K562 (cell line): ENCODE data around the gene AQP1. TPM values are rescaled to one million over a fixed set of nuclear protein-coding genes. Genes with fewer than 3 reads are reported as not detected.

Experiments used
- ATAC-seq: fragments of 200-7000 bp; cut with Tn5 transposase; 3 replicates; pipeline ENCODE4 v1.9.1; 2020; ENCODE audit warnings: moderate library complexity
- BruUV-seq: library from RNA; stranded (reverse); fragments of 400-500 nt; replicated peaks from 2 replicates; lab custom pipeline; 2021; lab: Mats Ljungman, UMichigan
- CTCF ChIA-PET: fragments of 300-600 bp; formaldehyde crosslinking; extraction: SDS; loops from one replicate; lab custom pipeline; 2021; ENCODE audit warnings: low intra/inter-chr PET ratio; lab: Yijun Ruan, JAX
- POLR2A ChIA-PET: fragments of 300-600, 350-650 bp; sonication (Branson Sonifier 250); formaldehyde crosslinking; extraction: SDS; loops from one replicate; lab custom pipeline; 2021; ENCODE audit warnings: antibody characterized with exemption, inconsistent platforms; lab: Yijun Ruan, JAX
- DNase-seq, 4 experiments: peaks; one replicate each; pipeline versions ENCODE4 v3.0.0 to v3.0.0-alpha.2; 2011 to 2018; ENCODE audit warnings: low spot score in 3 of 4, mixed read lengths in 3 of 4; ENCODE audit errors: extremely low read depth in 1 of 4
- FAIRE-seq: peaks from 2 replicates; lab custom pipeline; 2011; peaks lifted over from hg19 to GRCh38; lab: Jason Lieb, UNC
- H2AFZ ChIP-seq: 2 replicates; pipeline ENCODE4 v1.6.0; 2011; ENCODE audit warnings: low read depth, low read length, control low read depth, inconsistent platforms
- H3K27ac ChIP-seq: fragments of 200-600 bp; 3 replicates; pipeline ENCODE4 v1.8.0; 2011; ENCODE audit warnings: low read depth, mild to moderate bottlenecking, control low read depth, inconsistent platforms, low read length, moderate library complexity, mixed read lengths; ENCODE audit errors: extremely low read depth
- H3K27me3 ChIP-seq, 2 experiments: fragments of 300-600 bp in 1 of 2; 2 replicates in 1 of 2; 3 replicates in 1 of 2; pipeline versions ENCODE4 v1.6.0 to v1.8.0; 2011; ENCODE audit warnings: inconsistent platforms in 2 of 2, low read length in 2 of 2, mild to moderate bottlenecking in 1 of 2, mixed read lengths in 1 of 2, moderate library complexity in 1 of 2; ENCODE audit not compliant: control insufficient read depth in 2 of 2, insufficient read depth in 2 of 2
- H3K36me3 ChIP-seq: fragments of 300-600 bp; 3 replicates; pipeline ENCODE4 v1.8.0; 2011; ENCODE audit warnings: mild to moderate bottlenecking, low read length, inconsistent platforms; ENCODE audit not compliant: control insufficient read depth, insufficient read depth
- H3K4me1 ChIP-seq, 2 experiments: fragments of 200-600 bp in 1 of 2; replicated peaks in 1 of 2; 2 replicates in 1 of 2; 3 replicates in 1 of 2; pipeline versions ENCODE4 v1.5.1 to v1.8.0; 2011; ENCODE audit warnings: inconsistent platforms in 2 of 2, low read length in 2 of 2, mild to moderate bottlenecking in 1 of 2, mixed read lengths in 1 of 2, moderate library complexity in 1 of 2; ENCODE audit not compliant: control insufficient read depth in 2 of 2, insufficient read depth in 2 of 2
- H3K4me2 ChIP-seq: 2 replicates; pipeline ENCODE4 v1.6.1; 2011; ENCODE audit warnings: low read length, control low read depth, inconsistent platforms, mixed read lengths; ENCODE audit not compliant: insufficient read depth
- H3K4me3 ChIP-seq: fragments of 200-600 bp; sonication (generic), shearing (Covaris generic); 2 replicates; pipeline ENCODE4 v1.5.1; 2016; ENCODE audit warnings: control low read depth, inconsistent platforms
- H3K79me2 ChIP-seq: fragments of 200-600 bp; 3 replicates; pipeline ENCODE4 v1.8.0; 2011; ENCODE audit warnings: low read length, inconsistent platforms; ENCODE audit not compliant: control insufficient read depth, insufficient read depth
- H3K9ac ChIP-seq, 2 experiments: 2 replicates each; pipeline versions ENCODE4 v1.6.0 to v1.6.1; 2011; ENCODE audit warnings: low read depth in 2 of 2, low read length in 2 of 2, control low read depth in 1 of 2, inconsistent platforms in 1 of 2, mild to moderate bottlenecking in 1 of 2, mixed read lengths in 1 of 2; ENCODE audit not compliant: insufficient read depth in 1 of 2
- H3K9me1 ChIP-seq: one replicate; pipeline ENCODE4 v1.6.0; 2011; ENCODE audit warnings: inconsistent platforms, mild to moderate bottlenecking, low read length, moderate library complexity; ENCODE audit not compliant: control insufficient read depth, insufficient read depth
- H3K9me3 ChIP-seq: replicated peaks from 2 replicates; pipeline ENCODE4 v1.5.1; 2011; ENCODE audit warnings: low read depth, low read length, inconsistent platforms; ENCODE audit not compliant: control insufficient read depth, insufficient read depth
- H4K20me1 ChIP-seq: replicated peaks from 2 replicates; pipeline ENCODE4 v1.6.1; 2011; ENCODE audit warnings: low read length, inconsistent platforms, mixed read lengths; ENCODE audit not compliant: control insufficient read depth, insufficient read depth
- BRF1 ChIP-seq: IDR thresholded peaks from 3 replicates; pipeline ENCODE4 v1.6.1; 2011; ENCODE audit warnings: borderline replicate concordance, mild to moderate bottlenecking; ENCODE audit not compliant: insufficient read length; ENCODE audit errors: extremely low read depth
- FOS ChIP-seq: IDR thresholded peaks from 3 replicates; pipeline ENCODE4 v1.6.1; 2011; ENCODE audit not compliant: insufficient read length; ENCODE audit errors: extremely low read depth
- FOSL1 ChIP-seq: fragments of 200-800 bp; sonication (Bioruptor generic); conservative IDR thresholded peaks from 2 replicates; pipeline ENCODE4 v1.6.1; 2016; ENCODE audit warnings: missing genetic modification characterization, missing compliant biosample characterization
- GTF3C2 ChIP-seq: IDR thresholded peaks from 3 replicates; pipeline ENCODE4 v1.6.1; 2011; ENCODE audit warnings: borderline replicate concordance, mild to moderate bottlenecking, moderate library complexity; ENCODE audit not compliant: insufficient read length; ENCODE audit errors: extremely low read depth
- HMG20A ChIP-seq: fragments of 450-650 bp; formaldehyde crosslinking; conservative IDR thresholded peaks from 2 replicates; pipeline ENCODE4 v1.4.0; 2020; ENCODE audit warnings: mild to moderate bottlenecking, mixed read lengths
- MEIS2 ChIP-seq: fragments of 450-650 bp; IDR thresholded peaks from 2 replicates; pipeline ENCODE4 v1.6.1; 2014; ENCODE audit warnings: mild to moderate bottlenecking; ENCODE audit not compliant: partially characterized antibody
- NCOA4 ChIP-seq: fragments of 450-650 bp; IDR thresholded peaks from 2 replicates; pipeline ENCODE4 v1.6.1; 2018; ENCODE audit warnings: mild to moderate bottlenecking; ENCODE audit not compliant: partially characterized antibody
- NR2F6 ChIP-seq: fragments of 450-650 bp; formaldehyde crosslinking; IDR thresholded peaks from 2 replicates; pipeline ENCODE4 v1.4.0; 2020; ENCODE audit warnings: mild to moderate bottlenecking
- NRF1 ChIP-seq, 2 experiments: fragments of 450-650 bp; IDR thresholded peaks in 1 of 2; conservative IDR thresholded peaks in 1 of 2; 2 replicates each; pipeline ENCODE4 v1.6.1; 2014; ENCODE audit warnings: mild to moderate bottlenecking in 2 of 2
- PPARD ChIP-seq: fragments of 250-450 bp; sonication (Bioruptor Pico); IDR thresholded peaks from 2 replicates; pipeline ENCODE4 v1.8.0; 2022; ENCODE audit warnings: inconsistent platforms, mild to moderate bottlenecking, moderate library complexity
- U2AF2 ChIP-seq: fragments of 200-400 bp; formaldehyde crosslinking; optimal IDR thresholded peaks from 2 replicates; pipeline ENCODE3; 2017; ENCODE audit warnings: low read depth, mild to moderate bottlenecking, low read length
- WGBS: fragments of 100-300 bp; shearing (Covaris generic); methylation state at CpG from one replicate; pipeline ENCODE4 v1.1.6; 2016; ENCODE audit warnings: low coverage, mixed read lengths; ENCODE audit not compliant: insufficient coverage; ENCODE audit errors: missing lambda C conversion rate; 5-methylcytosine and 5-hydroxymethylcytosine counted together
- in situ Hi-C: fragments of 300-500 bp; cut with MboI; formaldehyde crosslinking; loops from 4 replicates; pipeline ENCODE4 v1.15.0; 2018; ENCODE audit warnings: inconsistent platforms, mixed read lengths
- intact Hi-C: fragments of 100-400 bp; cut with micrococcal nuclease; formaldehyde crosslinking; loops from 2 replicates; pipeline ENCODE4 v1.14.2; 2022
- polyA plus RNA-seq, 8 experiments: library from polyadenylated mRNA; depleted of rRNA in 4 of 8; stranded (reverse) in 5 of 8; unstranded in 3 of 8; fragments of >200 nt; fragmentation: Nextera tagmentation in 2 of 8; fragmentation: Illumina TruSeq in 1 of 8; extraction: Ambion mirVana in 2 of 8; extraction: Trizol in 1 of 8; gene quantifications; 2 replicates each; pipeline versions ENCODE4 v1.2.1 to v1.2.3, GENCODE V29; 2011 to 2014; ENCODE audit warnings: inconsistent platforms in 1 of 8, missing spikeins in 1 of 8
- total RNA-seq, 7 experiments: library from RNA; depleted of rRNA in 6 of 7; stranded (reverse); fragments of >200 nt in 6 of 7; fragmentation: Illumina TruSeq in 2 of 7; extraction: Trizol in 2 of 7; gene quantifications; 2 replicates each; pipeline versions ENCODE4 v1.2.1 to v1.2.3, GENCODE V29; 2011 to 2021; ENCODE audit warnings: low replicate concordance in 1 of 7
- TF ChIP-seq, protein P1 (sequence below): fragments of 450-650 bp; IDR thresholded peaks from one replicate; pipeline ENCODE4 v1.6.1; 2018; ENCODE audit warnings: mild to moderate bottlenecking, moderate library complexity; ENCODE audit not compliant: partially characterized antibody
- TF ChIP-seq, protein P2 (sequence below): fragments of 250-450 bp; sonication (Bioruptor Pico); IDR thresholded peaks from 2 replicates; pipeline ENCODE4 v1.4.0; 2020; ENCODE audit warnings: mild to moderate bottlenecking, moderate library complexity

The AQP1 gene
- total and polyA plus RNA-seq, 9 of the 15 experiments (the other 6 are each of a cell fraction or from before 2014, with no cell fraction given): 0.18 to 12.6 (median 4.1) TPM

GRCh38 chr7:30933124-30933974, 21.7 kb downstream of the AQP1 start:
- no TSS peak for BruUV-seq
- no peaks in the 10 kb centered on the region for H3K79me2 ChIP-seq
- CTCF ChIA-PET: no interaction called here
- no peaks in the 10 kb centered on the region for H4K20me1 ChIP-seq
- H3K9me3 ChIP-seq: no peaks in the 10 kb centered on the region
- no peaks in the 10 kb centered on the region for H3K9me1 ChIP-seq
- H3K4me1 ChIP-seq: peaks cover 0 to 31% of the 10 kb centered on the region in 2 experiments; a peak in 3 of 5 replicates
- H3K4me3 ChIP-seq: no peak overlapping the region
- in situ Hi-C loops (no loop called here), intact Hi-C loops (no loop called here)
- H3K27ac ChIP-seq: no peak overlapping the region
- peak in 2 of 4 experiments; percentile 4 to 7 for DNase-seq
- H3K36me3 ChIP-seq: no peaks in the 10 kb centered on the region
- FAIRE-seq: no peak
- no peaks in the 10 kb centered on the region for H3K27me3 ChIP-seq
- POLR2A ChIA-PET: interaction anchor here (0.7 to 1.6 kb wide), 2 partner anchors 9 to 81 kb away, joined by 3 to 4 read pairs; no protein-coding TSS in a partner anchor
- no peak; the same call in 1 of the 3 replicates for ATAC-seq
- H3K9ac ChIP-seq: peak overlapping the region in 1 of 2 experiments; percentile 53; a peak in 1 of 4 replicates
- 50% methylated on average over 23 of the region's 26 CpGs for WGBS
- H3K4me2 ChIP-seq: no peak overlapping the region
- no peak overlapping the region for H2AFZ ChIP-seq
- TF ChIP-seq FOSL1 (no peak), NRF1 (conservative IDR thresholded peaks at IDR 0.05 in 1 of 2, IDR thresholded peaks at IDR 0.05 in 1 of 2) (no peak), GTF3C2 (no peak), FOS (no peak), HMG20A (no peak), NR2F6 (no peak), PPARD (CRISPR knock-in tag) (no peak), MEIS2 (no peak), U2AF2 (no peak), NCOA4 (no peak), BRF1 (no peak)
- TF ChIP-seq, protein P1, sequence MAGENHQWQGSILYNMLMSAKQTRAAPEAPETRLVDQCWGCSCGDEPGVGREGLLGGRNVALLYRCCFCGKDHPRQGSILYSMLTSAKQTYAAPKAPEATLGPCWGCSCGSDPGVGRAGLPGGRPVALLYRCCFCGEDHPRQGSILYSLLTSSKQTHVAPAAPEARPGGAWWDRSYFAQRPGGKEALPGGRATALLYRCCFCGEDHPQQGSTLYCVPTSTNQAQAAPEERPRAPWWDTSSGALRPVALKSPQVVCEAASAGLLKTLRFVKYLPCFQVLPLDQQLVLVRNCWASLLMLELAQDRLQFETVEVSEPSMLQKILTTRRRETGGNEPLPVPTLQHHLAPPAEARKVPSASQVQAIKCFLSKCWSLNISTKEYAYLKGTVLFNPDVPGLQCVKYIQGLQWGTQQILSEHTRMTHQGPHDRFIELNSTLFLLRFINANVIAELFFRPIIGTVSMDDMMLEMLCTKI: no peak
- TF ChIP-seq, protein P2, sequence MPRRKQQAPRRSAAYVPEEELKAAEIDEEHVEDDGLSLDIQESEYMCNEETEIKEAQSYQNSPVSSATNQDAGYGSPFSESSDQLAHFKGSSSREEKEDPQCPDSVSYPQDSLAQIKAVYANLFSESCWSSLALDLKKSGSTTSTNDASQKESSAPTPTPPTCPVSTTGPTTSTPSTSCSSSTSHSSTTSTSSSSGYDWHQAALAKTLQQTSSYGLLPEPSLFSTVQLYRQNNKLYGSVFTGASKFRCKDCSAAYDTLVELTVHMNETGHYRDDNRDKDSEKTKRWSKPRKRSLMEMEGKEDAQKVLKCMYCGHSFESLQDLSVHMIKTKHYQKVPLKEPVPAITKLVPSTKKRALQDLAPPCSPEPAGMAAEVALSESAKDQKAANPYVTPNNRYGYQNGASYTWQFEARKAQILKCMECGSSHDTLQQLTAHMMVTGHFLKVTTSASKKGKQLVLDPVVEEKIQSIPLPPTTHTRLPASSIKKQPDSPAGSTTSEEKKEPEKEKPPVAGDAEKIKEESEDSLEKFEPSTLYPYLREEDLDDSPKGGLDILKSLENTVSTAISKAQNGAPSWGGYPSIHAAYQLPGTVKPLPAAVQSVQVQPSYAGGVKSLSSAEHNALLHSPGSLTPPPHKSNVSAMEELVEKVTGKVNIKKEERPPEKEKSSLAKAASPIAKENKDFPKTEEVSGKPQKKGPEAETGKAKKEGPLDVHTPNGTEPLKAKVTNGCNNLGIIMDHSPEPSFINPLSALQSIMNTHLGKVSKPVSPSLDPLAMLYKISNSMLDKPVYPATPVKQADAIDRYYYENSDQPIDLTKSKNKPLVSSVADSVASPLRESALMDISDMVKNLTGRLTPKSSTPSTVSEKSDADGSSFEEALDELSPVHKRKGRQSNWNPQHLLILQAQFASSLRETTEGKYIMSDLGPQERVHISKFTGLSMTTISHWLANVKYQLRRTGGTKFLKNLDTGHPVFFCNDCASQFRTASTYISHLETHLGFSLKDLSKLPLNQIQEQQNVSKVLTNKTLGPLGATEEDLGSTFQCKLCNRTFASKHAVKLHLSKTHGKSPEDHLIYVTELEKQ (CRISPR knock-in tag): no peak
